GM21447 (cell line): ENCODE data around the gene WDR62.
"Not testable (repeated sequence)": the region's sequence is repeated elsewhere in the genome, so short reads cannot be mapped to it uniquely, and the experiment has no call there.

ENCODE experiments used
- ATAC-seq: cut with Tn5 transposase; IDR thresholded peaks from one replicate; pipeline ENCODE4 v1.9.1; 2021; ENCODE audit not compliant: unreplicated experiment

The WDR62 gene

GRCh38 chr19:36032251-36033104 is 22.2 kb upstream of the WDR62 start, which contains the start of gene CLIP3:
Gene CLIP3, minus strand, starts transcription at chr19:36032873. Its CDS starts 516 bp downstream, at chr19:36032357.
- ATAC-seq = no peak

- no peak for ATAC-seq
Measured at GRCh38 chr19:36040495-36040894, 14.2 kb upstream of the WDR62 start.

- not testable (repeated sequence) for ATAC-seq
Measured at GRCh38 chr19:36041092-36041491, 13.6 kb upstream of the WDR62 start.

- ATAC-seq = no peak
Measured at GRCh38 chr19:36041831-36042230, 12.9 kb upstream of the WDR62 start.

GRCh38 chr19:36043952-36044351 is 10.7 kb upstream of the WDR62 start:
- ATAC-seq = no peak

GRCh38 chr19:36046443-36047050 is 8.2 kb upstream of the WDR62 start:
- no peak for ATAC-seq

GRCh38 chr19:36047835-36048234 is 6.9 kb upstream of the WDR62 start:
- no peak for ATAC-seq

- no peak for ATAC-seq
Measured at GRCh38 chr19:36049080-36049698, 5.5 kb upstream of the WDR62 start.

- ATAC-seq = no peak
Measured at GRCh38 chr19:36051236-36051635, 3.5 kb upstream of the WDR62 start.

GRCh38 chr19:36051637-36052036 is 3.1 kb upstream of the WDR62 start:
- no peak for ATAC-seq

- peak; percentile 81 for ATAC-seq
Measured at GRCh38 chr19:36054119-36054732, 471 bp upstream of the WDR62 start, which contains the start of gene THAP8. Gene THAP8, minus strand, starts transcription at chr19:36054285. Its CDS starts 68 bp downstream, at chr19:36054217.

- ATAC-seq = no peak
Measured at GRCh38 chr19:36058481-36059179, 3.9 kb downstream of the WDR62 start.

GRCh38 chr19:36059180-36059910 is 4.6 kb downstream of the WDR62 start:
- no peak for ATAC-seq

GRCh38 chr19:36060430-36060829 is 5.7 kb downstream of the WDR62 start:
- no peak for ATAC-seq

GRCh38 chr19:36061367-36061766 is 6.7 kb downstream of the WDR62 start:
- no peak for ATAC-seq

GRCh38 chr19:36064826-36065225 is 10.1 kb downstream of the WDR62 start:
- ATAC-seq = no peak

- no peak for ATAC-seq
Measured at GRCh38 chr19:36067681-36068080, 13.0 kb downstream of the WDR62 start.

- not testable (repeated sequence) for ATAC-seq
Measured at GRCh38 chr19:36068810-36069499, 14.3 kb downstream of the WDR62 start.

GRCh38 chr19:36072081-36072480 is 17.4 kb downstream of the WDR62 start:
- ATAC-seq = no peak
